Vagina (tissue), 2 donors: Measurements from ENCODE around the gene HNF1B.

Experiments used
- CTCF ChIP-seq, 3 experiments: fragments of 450-650 bp in 2 of 3; fragments of 200-600 bp in 1 of 3; sonication (generic) in 1 of 3; IDR thresholded peaks; one replicate each; pipeline ENCODE4 v1.5.1; 2017 to 2019; ENCODE audit warnings: antibody characterized with exemption in 3 of 3, mild to moderate bottlenecking in 2 of 3, moderate library complexity in 2 of 3
- POLR2A ChIP-seq, 2 donors: fragments of 450-650 bp; IDR thresholded peaks; one replicate each; pipeline ENCODE4 v1.6.1; 2017; ENCODE audit warnings: antibody characterized with exemption in 2 of 2, mild to moderate bottlenecking in 2 of 2, moderate library complexity in 2 of 2
- POLR2AphosphoS5 ChIP-seq, 2 donors: sonication (generic); formaldehyde crosslinking; IDR thresholded peaks; one replicate each; pipeline ENCODE4 v1.9.0; 2017; ENCODE audit warnings: antibody characterized with exemption in 2 of 2, mild to moderate bottlenecking in 2 of 2, low read depth in 1 of 2; ENCODE audit not compliant: insufficient read depth in 1 of 2

- no peak for TF ChIP-seq CTCF (IDR thresholded peaks at IDR 0.05)
- TF ChIP-seq POLR2AphosphoS5 (IDR thresholded peaks at IDR 0.05; ENCODE audit: insufficient read depth in 1 of 2, low read depth in 1 of 2), result no peak
- no peak for TF ChIP-seq POLR2A (IDR thresholded peaks at IDR 0.05)
These were observed 2.4 kb upstream of the HNF1B start for GRCh38 chr17:37747222-37747621.
